Femur (tissue), 1 donor: ENCODE data around the gene LIPK.
"Not testable (repeated sequence)": the region's sequence is repeated elsewhere in the genome, so short reads cannot be mapped to it uniquely, and the experiment has no call there.

Source experiments
- DNase-seq: peaks from one replicate; pipeline ENCODE4 v3.0.0-alpha.2; 2017

Gene LIPK

GRCh38 chr10:88725798-88726197 is 19.7 kb downstream of the LIPK start:
- DNase-seq = no peak

- no peak for DNase-seq
Measured at GRCh38 chr10:88728107-88728763, 22.2 kb downstream of the LIPK start.

- no peak for DNase-seq
Measured at GRCh38 chr10:88730864-88731263, 24.8 kb downstream of the LIPK start.

- no peak for DNase-seq
Measured at GRCh38 chr10:88731296-88731695, 25.2 kb downstream of the LIPK start.

- DNase-seq = no peak
Measured at GRCh38 chr10:88733215-88733614, 27.2 kb downstream of the LIPK start.

GRCh38 chr10:88735661-88736060 is 29.6 kb downstream of the LIPK start:
- no peak for DNase-seq

- DNase-seq = not testable (repeated sequence)
Measured at GRCh38 chr10:88741921-88742320, 35.9 kb downstream of the LIPK start.

- no peak for DNase-seq
Measured at GRCh38 chr10:88742448-88742847, 36.4 kb downstream of the LIPK start.

GRCh38 chr10:88744002-88744401 is 38.0 kb downstream of the LIPK start:
- DNase-seq = no peak

GRCh38 chr10:88745633-88746032 is 39.6 kb downstream of the LIPK start:
- no peak for DNase-seq

- no peak for DNase-seq
Measured at GRCh38 chr10:88754287-88754686, 48.2 kb downstream of the LIPK start.

GRCh38 chr10:88755753-88756152 is 49.7 kb downstream of the LIPK start:
- no peak for DNase-seq

- DNase-seq = no peak
Measured at GRCh38 chr10:88756660-88757059, 50.6 kb downstream of the LIPK start.

- DNase-seq = no peak
Measured at GRCh38 chr10:88759366-88760101, 53.5 kb downstream of the LIPK start, which contains the start of gene LIPN. TSS of gene LIPN (plus strand) at chr10:88760020. CDS start at chr10:88761406, 1,386 bp downstream.

- DNase-seq = no peak
Measured at GRCh38 chr10:88762906-88763305, 56.9 kb downstream of the LIPK start.

- DNase-seq = no peak
Measured at GRCh38 chr10:88763441-88763840, 57.4 kb downstream of the LIPK start.

- no peak for DNase-seq
Measured at GRCh38 chr10:88764110-88764509, 58.1 kb downstream of the LIPK start.

GRCh38 chr10:88765816-88766215 is 59.8 kb downstream of the LIPK start:
- no peak for DNase-seq

- no peak for DNase-seq
Measured at GRCh38 chr10:88769384-88769783, 63.3 kb downstream of the LIPK start.

GRCh38 chr10:88781206-88781605 is 75.2 kb downstream of the LIPK start:
- no peak for DNase-seq

GRCh38 chr10:88782222-88782621 is 76.2 kb downstream of the LIPK start:
- no peak for DNase-seq

GRCh38 chr10:88783724-88784123 is 77.7 kb downstream of the LIPK start:
- DNase-seq = no peak

GRCh38 chr10:88786032-88786770 is 80.2 kb downstream of the LIPK start:
- DNase-seq = no peak

GRCh38 chr10:88787463-88787862 is 81.4 kb downstream of the LIPK start:
- DNase-seq = no peak
